H1 (cell line): ENCODE data around the gene YRDC. TPM values are rescaled to one million over a fixed set of nuclear protein-coding genes. Genes with fewer than 3 reads are reported as not detected.

Source experiments
- CTCF ChIA-PET: fragments of 300-600 bp; sonication (Branson Sonifier 250); formaldehyde crosslinking; loops from one replicate; lab custom pipeline; 2021; ENCODE audit not compliant: partially characterized antibody; lab: Charles Lee
- POLR2A ChIA-PET: fragments of 300-600 bp; sonication (Branson Sonifier 250); formaldehyde crosslinking; loops from one replicate; lab custom pipeline; 2021; ENCODE audit warnings: inconsistent platforms; ENCODE audit not compliant: partially characterized antibody; lab: Charles Lee
- DNase-seq, 2 experiments: peaks; one replicate each; pipeline versions ENCODE4 v3.0.0 to v3.0.0-alpha.2; 2010 to 2022; ENCODE audit warnings: low spot score in 2 of 2, low read depth in 1 of 2, mixed read lengths in 1 of 2
- FAIRE-seq: peaks from 2 replicates; lab custom pipeline; 2011; peaks lifted over from hg19 to GRCh38; lab: Jason Lieb, UNC
- H2AFZ ChIP-seq: 2 replicates; pipeline ENCODE4 v1.8.1; 2012; ENCODE audit warnings: low read length, inconsistent platforms
- H2AK5ac ChIP-seq: 2 replicates; pipeline ENCODE4 v1.6.1; 2013; ENCODE audit warnings: low read depth, low read length
- H2BK120ac ChIP-seq: replicated peaks from 2 replicates; pipeline ENCODE3; 2013; ENCODE audit warnings: low read depth, low read length, inconsistent platforms
- H2BK12ac ChIP-seq: 2 replicates; pipeline ENCODE4 v1.6.1; 2013; ENCODE audit warnings: low read depth, low read length
- H2BK15ac ChIP-seq: 2 replicates; pipeline ENCODE4 v1.6.1; 2013; ENCODE audit warnings: low read length
- H2BK20ac ChIP-seq: 2 replicates; pipeline ENCODE4 v1.6.1; 2013; ENCODE audit warnings: low read length
- H2BK5ac ChIP-seq: 2 replicates; pipeline ENCODE4 v1.6.1; 2013; ENCODE audit warnings: low read depth, low read length
- H3K14ac ChIP-seq: 2 replicates; pipeline ENCODE4 v1.6.1; 2013; ENCODE audit warnings: inconsistent platforms; ENCODE audit not compliant: insufficient read length
- H3K18ac ChIP-seq: 2 replicates; pipeline ENCODE4 v1.6.1; 2013; ENCODE audit warnings: low read length; ENCODE audit errors: extremely low read depth
- H3K23ac ChIP-seq: 2 replicates; pipeline ENCODE4 v1.6.1; 2013; ENCODE audit warnings: inconsistent platforms; ENCODE audit not compliant: insufficient read length
- H3K23me2 ChIP-seq: 2 replicates; pipeline ENCODE4 v1.6.1; 2013; ENCODE audit warnings: low read depth, low read length
- H3K27ac ChIP-seq: 2 replicates; pipeline ENCODE4 v1.6.1; 2011; ENCODE audit warnings: low read depth, low read length, inconsistent platforms
- H3K27me3 ChIP-seq, 4 experiments: replicated peaks in 1 of 4; 1 replicate in 1 of 4; 2 replicates in 3 of 4; pipeline versions ENCODE4 v1.6.1 to v1.8.1; 2011 to 2013; ENCODE audit warnings: low read length in 3 of 4, mild to moderate bottlenecking in 3 of 4, inconsistent platforms in 2 of 4, mixed read lengths in 2 of 4, moderate library complexity in 1 of 4; ENCODE audit not compliant: control insufficient read depth in 3 of 4, insufficient read depth in 3 of 4; ENCODE audit errors: extremely low read depth in 1 of 4
- H3K36me3 ChIP-seq, 4 experiments: 2 replicates each; pipeline versions ENCODE4 v1.6.1 to v1.8.1; 2011 to 2013; ENCODE audit warnings: mild to moderate bottlenecking in 4 of 4, low read length in 3 of 4, moderate library complexity in 2 of 4, control low read depth in 1 of 4, inconsistent platforms in 1 of 4; ENCODE audit not compliant: insufficient read depth in 4 of 4, control insufficient read depth in 2 of 4
- H3K4ac ChIP-seq: replicated peaks from 2 replicates; pipeline ENCODE3; 2013; ENCODE audit warnings: low read length, low read depth, mixed read lengths, inconsistent platforms; ENCODE audit not compliant: insufficient read length
- H3K4me1 ChIP-seq, 4 experiments: replicated peaks in 1 of 4; 1 replicate in 1 of 4; 2 replicates in 3 of 4; pipeline versions ENCODE4 v1.6.1 to v1.8.1; 2011 to 2013; ENCODE audit warnings: low read length in 3 of 4, inconsistent platforms in 2 of 4, mixed read lengths in 1 of 4; ENCODE audit not compliant: insufficient read depth in 4 of 4, control insufficient read depth in 3 of 4
- H3K4me2 ChIP-seq, 2 experiments: 2 replicates each; pipeline versions ENCODE4 v1.6.1 to v1.8.1; 2011 to 2013; ENCODE audit warnings: low read depth in 2 of 2, low read length in 2 of 2, control low read depth in 1 of 2, inconsistent platforms in 1 of 2, mild to moderate bottlenecking in 1 of 2; ENCODE audit not compliant: insufficient read depth in 1 of 2
- H3K4me3 ChIP-seq, 4 experiments: fragments of 200-600, 300-600 bp in 1 of 4; sonication (generic), shearing (Covaris generic), sonication (Bioruptor Twin) in 1 of 4; 2 replicates each; pipeline versions ENCODE4 v1.5.1 to v1.8.1; 2011 to 2016; ENCODE audit warnings: low read length in 4 of 4, low read depth in 3 of 4, control low read depth in 2 of 4, inconsistent platforms in 2 of 4, mild to moderate bottlenecking in 2 of 4, mixed read lengths in 1 of 4, moderate library complexity in 1 of 4; ENCODE audit not compliant: insufficient read depth in 2 of 4; ENCODE audit errors: extremely low read depth in 1 of 4
- H3K56ac ChIP-seq: replicated peaks from 2 replicates; pipeline ENCODE3; 2013; ENCODE audit warnings: low read depth, mild to moderate bottlenecking, mixed read lengths, low read length, inconsistent platforms; ENCODE audit not compliant: insufficient read length
- H3K79me1 ChIP-seq: 2 replicates; pipeline ENCODE4 v1.6.1; 2013; ENCODE audit warnings: low read depth, low read length, control low read depth
- H3K79me2 ChIP-seq, 2 experiments: 2 replicates each; pipeline versions ENCODE4 v1.6.1 to v1.8.1; 2012 to 2013; ENCODE audit warnings: low read length in 2 of 2, mild to moderate bottlenecking in 2 of 2, inconsistent platforms in 1 of 2; ENCODE audit not compliant: insufficient read depth in 2 of 2, control insufficient read depth in 1 of 2
- H3K9ac ChIP-seq, 4 experiments: replicated peaks in 1 of 4; 1 replicate in 1 of 4; 2 replicates in 3 of 4; pipeline versions ENCODE4 v1.6.1 to v1.8.1; 2011 to 2013; ENCODE audit warnings: low read depth in 3 of 4, low read length in 3 of 4, control low read depth in 2 of 4, mild to moderate bottlenecking in 2 of 4, moderate library complexity in 2 of 4, inconsistent platforms in 1 of 4; ENCODE audit errors: extremely low read depth in 1 of 4
- H3K9me3 ChIP-seq, 2 experiments: 2 replicates each; pipeline versions ENCODE4 v1.6.1 to v1.8.1; 2012 to 2013; ENCODE audit warnings: mild to moderate bottlenecking in 2 of 2, moderate library complexity in 2 of 2, control low read depth in 1 of 2, inconsistent platforms in 1 of 2, low read depth in 1 of 2, low read length in 1 of 2, mixed read lengths in 1 of 2; ENCODE audit not compliant: insufficient read depth in 2 of 2
- H4K20me1 ChIP-seq, 2 experiments: replicated peaks in 1 of 2; 2 replicates each; pipeline versions ENCODE3 to v1.8.1; 2011 to 2013; ENCODE audit warnings: inconsistent platforms in 2 of 2, low read length in 2 of 2, mild to moderate bottlenecking in 1 of 2; ENCODE audit not compliant: insufficient read depth in 2 of 2, control insufficient read depth in 1 of 2
- H4K5ac ChIP-seq: 2 replicates; pipeline ENCODE4 v1.6.1; 2013; ENCODE audit warnings: low read length, low read depth, mixed read lengths, inconsistent platforms; ENCODE audit not compliant: insufficient read length
- H4K8ac ChIP-seq: 2 replicates; pipeline ENCODE4 v1.8.0; 2013; ENCODE audit warnings: mild to moderate bottlenecking, moderate library complexity, low read length, inconsistent platforms; ENCODE audit not compliant: insufficient read depth; ENCODE audit errors: extremely low read depth
- H4K91ac ChIP-seq: replicated peaks from 2 replicates; pipeline ENCODE3; 2013; ENCODE audit warnings: low read length, mixed read lengths, inconsistent platforms; ENCODE audit not compliant: insufficient read length
- ASH2L ChIP-seq: fragments of 200-600, 300-600 bp; sonication (generic); IDR thresholded peaks from one replicate; pipeline ENCODE4 v1.7.1; 2017; ENCODE audit warnings: low read length
- KDM4A ChIP-seq: IDR thresholded peaks from one replicate; pipeline ENCODE4 v1.7.1; 2012; ENCODE audit warnings: low read depth, mild to moderate bottlenecking, moderate library complexity, low read length, inconsistent platforms; ENCODE audit not compliant: severe bottlenecking
- MAX ChIP-seq: IDR thresholded peaks from 2 replicates; pipeline ENCODE4 v1.6.1; 2012; ENCODE audit warnings: inconsistent platforms
- NRF1 ChIP-seq: IDR thresholded peaks from 2 replicates; pipeline ENCODE4 v1.6.1; 2011; ENCODE audit warnings: mild to moderate bottlenecking, low read depth, low read length, improper control_type of control experiment
- SIN3A ChIP-seq, 2 experiments: IDR thresholded peaks in 1 of 2; conservative IDR thresholded peaks in 1 of 2; 2 replicates each; pipeline ENCODE4 v1.6.1; 2011 to 2012; ENCODE audit warnings: low read length in 2 of 2, improper control_type of control experiment in 1 of 2, low read depth in 1 of 2, mild to moderate bottlenecking in 1 of 2
- TBP ChIP-seq: IDR thresholded peaks from 2 replicates; pipeline ENCODE4 v1.6.1; 2011; ENCODE audit warnings: low read depth, low read length, improper control_type of control experiment
- WGBS, 2 experiments: shearing (Covaris generic) in 1 of 2; methylation state at CpG; one replicate each; pipeline versions ENCODE4 v1.1.6 to v1.1.7; 2013 to 2015; ENCODE audit warnings: low lambda C conversion rate in 2 of 2, mixed read lengths in 2 of 2, inconsistent platforms in 1 of 2, low coverage in 1 of 2, missing lambda C conversion rate in 1 of 2; ENCODE audit not compliant: insufficient replicate concordance in 2 of 2, insufficient coverage in 1 of 2, insufficient read length in 1 of 2; ENCODE audit errors: extremely low coverage in 1 of 2, missing lambda C conversion rate in 1 of 2; 5-methylcytosine and 5-hydroxymethylcytosine counted together
- polyA plus RNA-seq, 7 experiments: library from polyadenylated mRNA; depleted of rRNA in 3 of 7; stranded (reverse) in 5 of 7; unstranded in 2 of 7; fragments of >200 nt in 5 of 7; fragments of 200-250 nt in 2 of 7; gene quantifications; 1 replicate in 5 of 7; 2 replicates in 1 of 7; 4 replicates in 1 of 7; pipeline versions ENCODE4 v1.2.1 to v1.2.3, GENCODE V29; 2011 to 2013; ENCODE audit warnings: missing spikeins in 2 of 7, mixed read lengths in 2 of 7
- total RNA-seq: library from RNA; stranded (reverse); fragmentation: NEBNext Ultra II Directional; extraction: Animal tissue kit (Norgen Biotek cat#: 25700); gene quantifications from 2 replicates; pipeline ENCODE4 v1.2.1, GENCODE V29; 2021

The YRDC gene
- total and polyA plus RNA-seq, 2 of the 8 experiments (the other 6 are each of a cell fraction or from before 2014, with no cell fraction given): 21.1 to 21.6 TPM

GRCh38 chr1:37808369-37809319 is 636 bp upstream of the YRDC start:
- peaks cover 0 to 17% of the 10 kb centered on the region in 2 experiments for H4K20me1 ChIP-seq
- no peak overlapping the region for H2AFZ ChIP-seq

More at GRCh38 chr1:37808369-37809319, 636 bp upstream of the YRDC start:
- peak overlapping the region; percentile 80 for H3K4me2 ChIP-seq
- no peaks in the 10 kb centered on the region for H3K9me3 ChIP-seq
- no peak overlapping the region for H3K18ac ChIP-seq
- H3K4me3 ChIP-seq: peak overlapping the region; percentile 81 to 97 (median 92)
- peak in 1 of 2 experiments; percentile 84 for DNase-seq
- no peak overlapping the region for H2BK15ac ChIP-seq
- POLR2A ChIA-PET: interaction anchor here (0.6 to 3.5 kb wide), 21 partner anchors 8 to 225 kb away, joined by 3 to 26 read pairs (median 6); partner anchors contain the start of genes CDCA8, EPHA10, INPP5B and MANEAL
- no peak overlapping the region for H2BK20ac ChIP-seq
- peaks cover 8% of the 10 kb centered on the region for H3K79me1 ChIP-seq
- H3K23ac ChIP-seq: no peak overlapping the region
- no peak overlapping the region for H2BK12ac ChIP-seq
- H3K4me1 ChIP-seq: peaks cover 4 to 14% (median 10%) of the 10 kb centered on the region in 4 experiments; a peak in 6 of 7 replicates
- no peak overlapping the region for H2BK120ac ChIP-seq
- no peak for FAIRE-seq
- no peak overlapping the region for H2AK5ac ChIP-seq
- H3K36me3 ChIP-seq: peaks cover 18 to 35% (median 26%) of the 10 kb centered on the region in 4 experiments
- 5% methylated on average over 27 of the region's 54 CpGs; no CpG with 5 or more reads in 1 of the 2 experiments for whole genome bisulfite sequencing, 2 experiments
- H3K9ac ChIP-seq: peak overlapping the region; percentile 13 to 73 (median 43); a peak in 5 of 7 replicates
- H2BK5ac ChIP-seq: no peak overlapping the region
- no peak overlapping the region for H4K91ac ChIP-seq
- H3K56ac ChIP-seq: no peak overlapping the region
- H3K23me2 ChIP-seq: peaks cover 5% of the 10 kb centered on the region; the same call in 1 of the 2 replicates
- no peak overlapping the region for H3K27ac ChIP-seq
- peaks cover 8 to 15% of the 10 kb centered on the region in 2 experiments for H3K79me2 ChIP-seq
- H3K4ac ChIP-seq: no peak overlapping the region
- H3K14ac ChIP-seq: no peak overlapping the region
- CTCF ChIA-PET: interaction anchor here (1.3 kb wide), 1 partner anchor 114 kb away, joined by 5 read pairs; no protein-coding TSS in a partner anchor
- H3K27me3 ChIP-seq: no peaks in the 10 kb centered on the region
- no peak overlapping the region for H4K5ac ChIP-seq
- H4K8ac ChIP-seq: peak overlapping the region; percentile 83
- peak; percentile 24; the same call in 1 of the 2 replicates for TF ChIP-seq NRF1
- peak; percentile 62 for TF ChIP-seq ASH2L
- peak; percentile 1; the same call in 1 of the 2 replicates for TF ChIP-seq MAX
- TF ChIP-seq KDM4A: peak; percentile 78
- TF ChIP-seq TBP: no peak
- TF ChIP-seq SIN3A (conservative IDR thresholded peaks at IDR 0.05 in 1 of 2, IDR thresholded peaks at IDR 0.05 in 1 of 2; ENCODE audit: low read depth in 1 of 2, low read length in 2 of 2): 0 out of 4 replicates have a peak, but pooled peaks have one; percentile 14 to 18
